Upper lobe of left lung (tissue), 4 donors: ENCODE measurements around the gene TMEFF1.

Experiments
- POLR2A ChIP-seq, 4 donors: fragments of 450-650 bp; IDR thresholded peaks; one replicate each; pipeline ENCODE4 v1.5.1; 2016 to 2017; ENCODE audit warnings: antibody characterized with exemption in 4 of 4, mild to moderate bottlenecking in 2 of 4
- POLR2AphosphoS5 ChIP-seq, 2 donors: sonication (generic); formaldehyde crosslinking; IDR thresholded peaks; one replicate each; pipeline ENCODE4 v1.5.1; 2017; ENCODE audit warnings: antibody characterized with exemption in 2 of 2
- TF ChIP-seq, protein P1 (sequence below), 6 experiments: fragments of 450-650 bp in 4 of 6; fragments of 200-600 bp in 2 of 6; sonication (generic) in 2 of 6; IDR thresholded peaks; one replicate each; pipeline ENCODE4 v1.5.1; 2016 to 2019; ENCODE audit warnings: antibody characterized with exemption in 6 of 6

- TF ChIP-seq POLR2A (IDR thresholded peaks at IDR 0.05): no peak
- TF ChIP-seq POLR2AphosphoS5 (IDR thresholded peaks at IDR 0.05): no peak
- TF ChIP-seq, protein P1, sequence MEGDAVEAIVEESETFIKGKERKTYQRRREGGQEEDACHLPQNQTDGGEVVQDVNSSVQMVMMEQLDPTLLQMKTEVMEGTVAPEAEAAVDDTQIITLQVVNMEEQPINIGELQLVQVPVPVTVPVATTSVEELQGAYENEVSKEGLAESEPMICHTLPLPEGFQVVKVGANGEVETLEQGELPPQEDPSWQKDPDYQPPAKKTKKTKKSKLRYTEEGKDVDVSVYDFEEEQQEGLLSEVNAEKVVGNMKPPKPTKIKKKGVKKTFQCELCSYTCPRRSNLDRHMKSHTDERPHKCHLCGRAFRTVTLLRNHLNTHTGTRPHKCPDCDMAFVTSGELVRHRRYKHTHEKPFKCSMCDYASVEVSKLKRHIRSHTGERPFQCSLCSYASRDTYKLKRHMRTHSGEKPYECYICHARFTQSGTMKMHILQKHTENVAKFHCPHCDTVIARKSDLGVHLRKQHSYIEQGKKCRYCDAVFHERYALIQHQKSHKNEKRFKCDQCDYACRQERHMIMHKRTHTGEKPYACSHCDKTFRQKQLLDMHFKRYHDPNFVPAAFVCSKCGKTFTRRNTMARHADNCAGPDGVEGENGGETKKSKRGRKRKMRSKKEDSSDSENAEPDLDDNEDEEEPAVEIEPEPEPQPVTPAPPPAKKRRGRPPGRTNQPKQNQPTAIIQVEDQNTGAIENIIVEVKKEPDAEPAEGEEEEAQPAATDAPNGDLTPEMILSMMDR (IDR thresholded peaks at IDR 0.05): no peak
These were observed 102.9 kb downstream of the TMEFF1 start for GRCh38 chr9:100575765-100576386.
